Neural cell (in vitro differentiated cells): ENCODE data around the gene C9orf78. TPM values are rescaled to one million over a fixed set of nuclear protein-coding genes. Genes with fewer than 3 reads are reported as not detected.

ENCODE experiments used
- H2AFZ ChIP-seq: fragments of 200-600, 300-800 bp; sonication (generic), shearing (Covaris generic); 2 replicates; pipeline ENCODE4 v1.6.0; 2014; ENCODE audit warnings: low read depth, mild to moderate bottlenecking, antibody characterized with exemption, low read length, moderate library complexity
- H3F3A ChIP-seq: fragments of 200-600 bp; shearing (Covaris generic); 2 replicates; pipeline ENCODE4 v1.6.1; 2016; ENCODE audit warnings: mild to moderate bottlenecking, moderate library complexity, mixed read lengths, antibody characterized with exemption, low read length; ENCODE audit not compliant: insufficient read depth, poor library complexity, severe bottlenecking
- H3K27ac ChIP-seq: fragments of 200-600, 300-800 bp; sonication (generic), shearing (Covaris generic); 2 replicates; pipeline ENCODE4 v1.5.1; 2014; ENCODE audit warnings: mild to moderate bottlenecking, low read length, moderate library complexity
- H3K27me3 ChIP-seq: fragments of 300-800, 200-600 bp; sonication (generic), shearing (Covaris generic); 2 replicates; pipeline ENCODE4 v1.6.0; 2014; ENCODE audit warnings: mild to moderate bottlenecking, low read depth, low read length, moderate library complexity; ENCODE audit not compliant: insufficient read depth
- H3K36me3 ChIP-seq: fragments of 300-800, 200-600 bp; sonication (generic), shearing (Covaris generic); 2 replicates; pipeline ENCODE4 v1.5.1; 2014; ENCODE audit warnings: mild to moderate bottlenecking, antibody characterized with exemption, low read length, moderate library complexity; ENCODE audit not compliant: insufficient read depth
- H3K4me2 ChIP-seq: fragments of 300-800, 200-600 bp; sonication (generic), shearing (Covaris generic); 2 replicates; pipeline ENCODE4 v1.6.0; 2014; ENCODE audit warnings: mild to moderate bottlenecking, low read length
- H3K4me3 ChIP-seq: fragments of 300-800, 200-600 bp; sonication (generic), shearing (Covaris generic); 2 replicates; pipeline ENCODE4 v1.5.1; 2014; ENCODE audit warnings: mild to moderate bottlenecking, low read length, moderate library complexity
- H3K79me2 ChIP-seq: fragments of 200-600 bp; shearing (Covaris generic); replicated peaks from 2 replicates; pipeline ENCODE4 v1.6.0; 2014; ENCODE audit warnings: mild to moderate bottlenecking, low read length, moderate library complexity; ENCODE audit not compliant: insufficient read depth
- H3K9ac ChIP-seq: fragments of 300-800, 200-600 bp; sonication (generic), shearing (Covaris generic); 2 replicates; pipeline ENCODE4 v1.6.1; 2016; ENCODE audit warnings: mild to moderate bottlenecking, low read length, mixed read lengths
- H3K9me2 ChIP-seq: fragments of 200-600 bp; shearing (Covaris generic); 2 replicates; pipeline ENCODE4 v1.6.1; 2016; ENCODE audit warnings: mild to moderate bottlenecking, low read length, mixed read lengths; ENCODE audit not compliant: insufficient read depth
- H3K9me3 ChIP-seq: fragments of 200-600, 300-800 bp; sonication (generic), shearing (Covaris generic); 2 replicates; pipeline ENCODE4 v1.6.1; 2016; ENCODE audit warnings: mild to moderate bottlenecking, mixed run types, low read length, moderate library complexity, mixed read lengths
- H4K20me1 ChIP-seq: fragments of 200-600 bp; shearing (Covaris generic); 2 replicates; pipeline ENCODE4 v1.6.1; 2016; ENCODE audit warnings: mild to moderate bottlenecking, mixed run types; ENCODE audit not compliant: insufficient read depth
- CTCF ChIP-seq: fragments of 450-650 bp; IDR thresholded peaks from 2 replicates; pipeline ENCODE4 v1.5.1; 2014; ENCODE audit warnings: antibody characterized with exemption, mild to moderate bottlenecking, moderate library complexity; ENCODE audit not compliant: poor library complexity, severe bottlenecking
- EP300 ChIP-seq: fragments of 450-650 bp; conservative IDR thresholded peaks from 2 replicates; pipeline ENCODE4 v1.6.1; 2014; ENCODE audit warnings: antibody characterized with exemption, mild to moderate bottlenecking, moderate library complexity; ENCODE audit not compliant: poor library complexity, severe bottlenecking
- EZH2 ChIP-seq: fragments of 200-600, 300-800 bp; shearing (Covaris generic), sonication (generic); IDR thresholded peaks from 2 replicates; pipeline ENCODE4 v1.6.1; 2014; ENCODE audit warnings: antibody characterized with exemption, low read length, borderline replicate concordance, mild to moderate bottlenecking; ENCODE audit not compliant: insufficient read depth, poor library complexity, severe bottlenecking
- MXI1 ChIP-seq: fragments of 450-650 bp; conservative IDR thresholded peaks from 2 replicates; pipeline ENCODE4 v1.6.1; 2014; ENCODE audit warnings: antibody characterized with exemption, mild to moderate bottlenecking; ENCODE audit not compliant: poor library complexity, severe bottlenecking
- POLR2AphosphoS5 ChIP-seq: IDR thresholded peaks from 2 replicates; pipeline ENCODE4 v1.6.1; 2012
- RAD21 ChIP-seq: fragments of 450-650 bp; conservative IDR thresholded peaks from 2 replicates; pipeline ENCODE4 v1.6.1; 2014; ENCODE audit warnings: antibody characterized with exemption, mild to moderate bottlenecking, moderate library complexity
- REST ChIP-seq: IDR thresholded peaks from 2 replicates; pipeline ENCODE4 v1.6.1; 2012; ENCODE audit warnings: borderline replicate concordance
- SMC3 ChIP-seq: fragments of 450-650 bp; conservative IDR thresholded peaks from 2 replicates; pipeline ENCODE4 v1.6.1; 2014; ENCODE audit warnings: antibody characterized with exemption, mild to moderate bottlenecking, moderate library complexity; ENCODE audit not compliant: poor library complexity
- TAF1 ChIP-seq: IDR thresholded peaks from 2 replicates; pipeline ENCODE4 v1.6.1; 2012; ENCODE audit warnings: low read depth
- polyA plus RNA-seq: library from polyadenylated mRNA; depleted of rRNA; stranded (reverse); fragments of >200 nt; gene quantifications from 2 replicates; pipeline ENCODE4 v1.2.3, GENCODE V29; 2014

C9orf78 gene
- polyA plus RNA-seq, 1 donor from 2014 or later: 91.3 TPM

- H2AFZ ChIP-seq: no peak overlapping the region
- H3K4me3 ChIP-seq: no peak overlapping the region
- H3K27me3 ChIP-seq: no peaks in the 10 kb centered on the region
- H4K20me1 ChIP-seq: no peaks in the 10 kb centered on the region
- H3K79me2 ChIP-seq: no peaks in the 10 kb centered on the region
- H3K9me2 ChIP-seq: no peaks in the 10 kb centered on the region
- H3K4me2 ChIP-seq: no peak overlapping the region
- H3K9me3 ChIP-seq: no peaks in the 10 kb centered on the region
- H3K27ac ChIP-seq: no peak overlapping the region
- TF ChIP-seq MXI1 (no peak), SMC3 (no peak), REST (no peak), TAF1 (no peak), EZH2 (no peak), POLR2AphosphoS5 (no peak), CTCF (no peak), RAD21 (no peak)
- no peaks in the 10 kb centered on the region for H3K36me3 ChIP-seq
- no peak overlapping the region for H3K9ac ChIP-seq
- no peaks in the 10 kb centered on the region for H3F3A ChIP-seq
These were observed 22.1 kb upstream of the C9orf78 start for GRCh38 chr9:129857207-129857606.

GRCh38 chr9:129854588-129855110 is 19.6 kb upstream of the C9orf78 start:
- Histone ChIP-seq H3K9ac (no peak overlapping the region), H3K4me3 (no peak overlapping the region), H3K27ac (no peak overlapping the region), H3K79me2 (no peaks in the 10 kb centered on the region), H3K36me3 (no peaks in the 10 kb centered on the region), H3K9me3 (no peaks in the 10 kb centered on the region), H3F3A (no peaks in the 10 kb centered on the region), H3K9me2 (no peaks in the 10 kb centered on the region), H3K27me3 (no peaks in the 10 kb centered on the region), H4K20me1 (no peaks in the 10 kb centered on the region), H2AFZ (no peak overlapping the region), H3K4me2 (no peak overlapping the region)
- no peak for TF ChIP-seq TAF1
- TF ChIP-seq REST: no peak
- TF ChIP-seq CTCF: no peak
- TF ChIP-seq POLR2AphosphoS5: no peak
- no peak for TF ChIP-seq SMC3
- no peak for TF ChIP-seq RAD21
- TF ChIP-seq EP300: no peak
- TF ChIP-seq MXI1: no peak
- TF ChIP-seq EZH2: no peak
